Stimulated activated effector memory CD8-positive, alpha-beta T cell treated with anti-CD3 and anti-CD28 coated beads, Interleukin-12 subunit alpha, Interleukin-12 subunit beta, amount 100 ng/mL, for 72 hours (primary cell): ENCODE measurements around the gene CD302.
A peak's percentile ranks its signal among the peaks of the same experiment; 100 is the strongest.
"Not testable (repeated sequence)": the region's sequence is repeated elsewhere in the genome, so short reads cannot be mapped to it uniquely, and the experiment has no call there.

Experiments used
- ATAC-seq: fragments of 150-1000 bp; cut with Tn5 transposase; 2 replicates; pipeline ENCODE4 v1.10.0; 2021
- DNase-seq, 2 donors: peaks; one replicate each; pipeline ENCODE4 v3.0.0; 2021 to 2022; ENCODE audit warnings: low spot score in 2 of 2
- H3K27ac Mint-ChIP-seq: one replicate; pipeline ENCODE4 v1.8.0; 2022; ENCODE audit warnings: mild to moderate bottlenecking, mixed read lengths
- H3K36me3 Mint-ChIP-seq: one replicate; pipeline ENCODE4 v1.8.0; 2022; ENCODE audit warnings: mild to moderate bottlenecking, mixed read lengths
- H3K4me1 Mint-ChIP-seq: one replicate; pipeline ENCODE4 v1.8.0; 2022; ENCODE audit warnings: mixed read lengths
- H3K4me3 Mint-ChIP-seq: one replicate; pipeline ENCODE4 v1.8.0; 2022; ENCODE audit warnings: mild to moderate bottlenecking, mixed read lengths
- H3K9me3 Mint-ChIP-seq: one replicate; pipeline ENCODE4 v1.8.0; 2022; ENCODE audit warnings: mixed read lengths

Gene CD302

GRCh38 chr2:159797543-159798375 is at the start of gene CD302:
Gene CD302 (minus strand): TSS chr2:159798208. CDS start chr2:159798198, 10 bp downstream.
- ATAC-seq (peak; percentile 77), DNase-seq (peak; percentile 5 to 54)
- Mint-ChIP-seq H3K27ac (no peak within 1 kb of the TSS), H3K4me1 (peaks cover 6% of the 10 kb centered on the region), H3K9me3 (no peaks in the 10 kb centered on the region), H3K4me3 (peak within 1 kb of the TSS; percentile 65), H3K36me3 (no peaks in the 10 kb centered on the region)

- Mint-ChIP-seq H3K4me3 (no peak overlapping the region), H3K36me3 (peaks cover 71% of the 10 kb centered on the region)
Measured at GRCh38 chr2:159846564-159846963, 48.6 kb upstream of the CD302 start.

GRCh38 chr2:159840616-159841015 is 42.6 kb upstream of the CD302 start:
- DNase-seq (no peak), ATAC-seq (no peak)
- Mint-ChIP-seq H3K36me3 (peaks cover 77% of the 10 kb centered on the region), H3K4me3 (no peak overlapping the region), H3K4me1 (no peaks in the 10 kb centered on the region), H3K9me3 (no peaks in the 10 kb centered on the region), H3K27ac (no peak overlapping the region)

More at GRCh38 chr2:159846564-159846963, 48.6 kb upstream of the CD302 start:
- H3K27ac Mint-ChIP-seq: no peak overlapping the region
- ATAC-seq (no peak), DNase-seq (no peak)
- no peaks in the 10 kb centered on the region for H3K4me1 Mint-ChIP-seq
- no peaks in the 10 kb centered on the region for H3K9me3 Mint-ChIP-seq

- Mint-ChIP-seq H3K4me1 (no peaks in the 10 kb centered on the region), H3K9me3 (no peaks in the 10 kb centered on the region), H3K27ac (no peak overlapping the region), H3K36me3 (peaks cover 76% of the 10 kb centered on the region), H3K4me3 (no peak overlapping the region)
- DNase-seq (no peak), ATAC-seq (no peak)
Measured at GRCh38 chr2:159832858-159833257, 34.9 kb upstream of the CD302 start.

GRCh38 chr2:159832026-159832425 is 34.0 kb upstream of the CD302 start:
- H3K9me3 Mint-ChIP-seq: no peaks in the 10 kb centered on the region
- ATAC-seq (no peak), DNase-seq (no peak)
- H3K27ac Mint-ChIP-seq: no peak overlapping the region
- H3K4me1 Mint-ChIP-seq: no peaks in the 10 kb centered on the region
- no peak overlapping the region for H3K4me3 Mint-ChIP-seq
- H3K36me3 Mint-ChIP-seq: peaks cover 82% of the 10 kb centered on the region

- H3K36me3 Mint-ChIP-seq: peaks cover 89% of the 10 kb centered on the region
- no peaks in the 10 kb centered on the region for H3K9me3 Mint-ChIP-seq
- no peak overlapping the region for H3K27ac Mint-ChIP-seq
- DNase-seq (no peak), ATAC-seq (no peak)
- H3K4me3 Mint-ChIP-seq: no peak overlapping the region
- peaks cover 8% of the 10 kb centered on the region for H3K4me1 Mint-ChIP-seq
Measured at GRCh38 chr2:159829376-159829775, 31.4 kb upstream of the CD302 start.

GRCh38 chr2:159828738-159829137 is 30.7 kb upstream of the CD302 start:
- DNase-seq: no peak
- peaks cover 82% of the 10 kb centered on the region for H3K36me3 Mint-ChIP-seq
- H3K4me3 Mint-ChIP-seq: no peak overlapping the region
- no peak for ATAC-seq
- no peaks in the 10 kb centered on the region for H3K9me3 Mint-ChIP-seq
- peaks cover 14% of the 10 kb centered on the region for H3K4me1 Mint-ChIP-seq
- H3K27ac Mint-ChIP-seq: no peak overlapping the region

GRCh38 chr2:159822478-159822833 is 24.4 kb upstream of the CD302 start:
- not testable (repeated sequence) for DNase-seq, H3K9me3 Mint-ChIP-seq, H3K27ac Mint-ChIP-seq, H3K4me3 Mint-ChIP-seq, ATAC-seq
- H3K36me3 Mint-ChIP-seq: peaks cover 76% of the 10 kb centered on the region
- H3K4me1 Mint-ChIP-seq: peaks cover 14% of the 10 kb centered on the region

GRCh38 chr2:159821775-159822477 is 23.9 kb upstream of the CD302 start:
- Mint-ChIP-seq H3K4me1 (peaks cover 14% of the 10 kb centered on the region), H3K36me3 (peaks cover 76% of the 10 kb centered on the region)
- ATAC-seq, H3K9me3 Mint-ChIP-seq, DNase-seq, H3K4me3 Mint-ChIP-seq, H3K27ac Mint-ChIP-seq: not testable (repeated sequence)

GRCh38 chr2:159818940-159819339 is 20.9 kb upstream of the CD302 start:
- no peak overlapping the region for H3K4me3 Mint-ChIP-seq
- H3K9me3 Mint-ChIP-seq: no peaks in the 10 kb centered on the region
- DNase-seq: no peak
- peaks cover 2% of the 10 kb centered on the region for H3K4me1 Mint-ChIP-seq
- peaks cover 83% of the 10 kb centered on the region for H3K36me3 Mint-ChIP-seq
- no peak overlapping the region for H3K27ac Mint-ChIP-seq
- no peak for ATAC-seq

GRCh38 chr2:159817283-159817682 is 19.3 kb upstream of the CD302 start:
- H3K36me3 Mint-ChIP-seq: peaks cover 88% of the 10 kb centered on the region
- ATAC-seq (no peak), DNase-seq (no peak)
- H3K27ac Mint-ChIP-seq: no peak overlapping the region
- no peaks in the 10 kb centered on the region for H3K4me1 Mint-ChIP-seq
- H3K4me3 Mint-ChIP-seq: no peak overlapping the region
- H3K9me3 Mint-ChIP-seq: no peaks in the 10 kb centered on the region

GRCh38 chr2:159811232-159811631 is 13.2 kb upstream of the CD302 start:
- H3K27ac Mint-ChIP-seq: no peak overlapping the region
- peaks cover 94% of the 10 kb centered on the region for H3K36me3 Mint-ChIP-seq

GRCh38 chr2:159808032-159808425 is 10.0 kb upstream of the CD302 start:
- H3K36me3 Mint-ChIP-seq: peaks cover 78% of the 10 kb centered on the region
- DNase-seq (no peak), ATAC-seq (no peak)
- no peaks in the 10 kb centered on the region for H3K4me1 Mint-ChIP-seq
- no peak overlapping the region for H3K4me3 Mint-ChIP-seq
- no peaks in the 10 kb centered on the region for H3K9me3 Mint-ChIP-seq
- no peak overlapping the region for H3K27ac Mint-ChIP-seq

More at GRCh38 chr2:159811232-159811631, 13.2 kb upstream of the CD302 start:
- no peak overlapping the region for H3K4me3 Mint-ChIP-seq
- DNase-seq: no peak
- no peaks in the 10 kb centered on the region for H3K9me3 Mint-ChIP-seq
- no peaks in the 10 kb centered on the region for H3K4me1 Mint-ChIP-seq
- ATAC-seq: no peak

- Mint-ChIP-seq H3K4me3 (no peak overlapping the region), H3K27ac (no peak overlapping the region), H3K4me1 (no peaks in the 10 kb centered on the region), H3K36me3 (peaks cover 72% of the 10 kb centered on the region), H3K9me3 (no peaks in the 10 kb centered on the region)
- ATAC-seq (no peak), DNase-seq (no peak)
Measured at GRCh38 chr2:159807183-159808031, 9.4 kb upstream of the CD302 start.

- ATAC-seq (no peak), DNase-seq (no peak)
- no peak overlapping the region for H3K27ac Mint-ChIP-seq
- H3K4me1 Mint-ChIP-seq: no peaks in the 10 kb centered on the region
- H3K4me3 Mint-ChIP-seq: no peak overlapping the region
- H3K9me3 Mint-ChIP-seq: no peaks in the 10 kb centered on the region
- peaks cover 53% of the 10 kb centered on the region for H3K36me3 Mint-ChIP-seq
Measured at GRCh38 chr2:159804941-159805340, 6.9 kb upstream of the CD302 start.
